GM21447 (cell line): ENCODE data around the gene LIMCH1.

Experiments used
- ATAC-seq: cut with Tn5 transposase; IDR thresholded peaks from one replicate; pipeline ENCODE4 v1.9.1; 2021; ENCODE audit not compliant: unreplicated experiment

LIMCH1 gene

GRCh38 chr4:41559940-41560516 lies 22.1 kb downstream of the LIMCH1 start:
- ATAC-seq, result no peak

DNA sequence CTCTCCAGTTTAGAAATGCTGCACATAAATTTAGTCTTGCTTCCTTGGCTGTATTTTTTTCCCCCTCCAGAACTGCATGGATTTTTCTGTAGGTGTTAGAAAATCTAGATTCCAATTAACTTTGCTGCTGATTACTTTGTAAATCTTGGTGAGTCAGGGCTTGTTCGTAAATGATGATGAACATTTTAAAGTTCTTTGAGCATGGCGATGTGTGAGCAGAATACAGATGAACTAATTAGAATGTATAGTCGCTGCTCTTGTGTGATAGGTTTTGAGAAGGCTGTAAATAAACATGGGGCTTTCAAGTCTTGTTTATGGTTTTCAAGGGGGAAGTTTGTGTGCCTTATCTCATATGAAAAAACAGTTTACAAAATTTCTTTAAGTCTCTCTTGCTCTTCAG lies 23.3 kb downstream of the LIMCH1 start:
- ATAC-seq, result no peak

DNA sequence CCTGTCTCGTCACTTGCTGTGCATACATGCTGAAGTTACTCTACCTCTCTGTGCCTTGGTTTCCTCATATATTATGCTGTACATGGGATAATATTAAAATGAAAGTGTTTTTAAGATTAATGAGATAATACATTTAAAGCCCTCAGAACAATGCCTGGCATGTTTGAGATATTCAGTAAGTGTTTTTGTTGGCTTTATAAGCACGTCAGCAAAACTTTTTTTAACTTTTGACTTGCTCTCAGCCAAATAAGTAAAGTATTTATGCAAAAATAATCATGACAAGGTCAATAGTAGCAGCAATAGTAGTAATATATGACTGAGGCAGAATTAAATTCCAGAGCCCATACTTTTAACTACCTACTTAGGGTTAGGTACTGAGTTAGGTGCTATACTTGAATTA lies 29.2 kb downstream of the LIMCH1 start:
- ATAC-seq, result no peak

GRCh38 chr4:41568363-41568762 lies 30.4 kb downstream of the LIMCH1 start:
- no peak for ATAC-seq

DNA sequence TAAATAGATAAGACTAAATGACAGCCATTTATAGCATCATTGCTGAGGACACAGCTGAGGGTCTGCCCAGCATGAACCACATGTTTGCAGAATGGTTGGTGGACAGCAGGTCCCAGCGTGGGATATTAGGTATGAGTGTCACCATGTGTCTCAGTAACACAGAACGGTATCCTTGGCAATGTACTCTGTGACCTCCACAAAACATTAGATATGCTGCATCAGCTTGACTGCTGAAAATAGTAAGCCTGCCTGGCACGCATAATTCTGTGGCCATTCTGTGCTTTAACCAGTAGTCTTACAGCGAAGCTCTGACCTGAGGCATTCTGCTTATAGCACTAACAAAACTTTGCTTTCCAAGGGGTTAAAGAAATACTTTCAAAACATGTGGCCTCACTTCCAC lies 32.0 kb downstream of the LIMCH1 start:
- no peak for ATAC-seq

DNA sequence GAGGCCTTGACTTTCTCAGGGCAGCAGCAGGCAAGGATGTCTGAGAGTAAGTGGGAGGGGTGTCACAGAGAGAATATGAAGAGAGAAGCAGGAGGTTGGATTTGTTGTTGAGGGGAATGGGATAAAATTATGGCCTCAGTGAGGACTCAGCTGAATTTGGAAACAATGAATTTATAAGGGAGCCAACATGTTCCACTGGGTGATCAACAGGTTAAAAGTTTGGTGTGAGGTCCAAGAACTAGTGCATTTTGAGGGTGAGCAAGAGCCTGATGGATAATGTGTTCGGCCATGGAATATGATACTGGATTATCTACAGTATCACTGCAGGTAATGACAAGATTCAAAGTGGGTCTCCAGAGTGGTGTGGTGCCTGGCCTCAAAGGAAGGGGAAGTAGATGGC lies 33.5 kb downstream of the LIMCH1 start:
- ATAC-seq, result no peak

GRCh38 chr4:41572516-41572915 lies 34.6 kb downstream of the LIMCH1 start:
- ATAC-seq, result no peak

- no peak for ATAC-seq
These were observed 35.0 kb downstream of the LIMCH1 start for GRCh38 chr4:41572956-41573355.

- no peak for ATAC-seq
These were observed 35.6 kb downstream of the LIMCH1 start for GRCh38 chr4:41573502-41574001.

GRCh38 chr4:41575207-41575606 lies 37.2 kb downstream of the LIMCH1 start:
- no peak for ATAC-seq

DNA sequence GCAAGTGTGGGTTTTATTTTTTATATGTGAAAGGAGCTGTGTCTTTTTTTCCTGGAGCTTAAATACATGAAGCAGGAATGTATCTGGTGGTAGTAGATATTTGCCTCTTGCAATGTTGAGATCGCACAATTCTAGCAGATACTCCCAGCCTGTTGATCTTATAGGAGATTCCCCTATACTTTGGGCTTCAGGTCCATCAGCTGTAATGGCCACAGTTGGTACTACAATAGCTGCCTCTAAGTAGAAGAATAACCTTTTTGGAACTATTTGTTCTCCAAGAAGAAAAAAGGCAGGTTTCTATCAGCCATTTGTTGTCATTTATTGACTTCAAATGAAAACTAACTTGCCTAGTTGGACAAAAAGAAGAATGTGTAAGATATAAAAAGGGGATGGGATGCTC lies 37.7 kb downstream of the LIMCH1 start:
- ATAC-seq, result no peak

DNA sequence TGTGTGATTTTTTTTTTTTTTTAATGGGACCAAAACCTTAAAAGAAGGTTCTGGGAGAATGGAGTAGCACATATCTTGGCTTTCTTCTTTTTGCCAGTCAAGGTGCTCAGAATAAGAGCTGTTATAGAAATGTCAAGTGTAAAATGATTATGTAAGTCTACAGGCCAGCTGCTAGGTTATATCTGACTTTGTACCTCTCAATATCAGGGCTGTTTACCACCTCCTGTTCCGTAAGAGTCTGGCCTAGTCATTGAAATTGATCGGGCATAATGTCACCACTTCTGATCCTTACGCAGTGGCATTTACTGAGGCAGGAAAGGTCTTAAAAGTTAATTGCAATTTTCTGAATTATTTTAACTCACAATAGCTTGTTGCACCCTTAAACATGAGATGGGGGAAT lies 41.1 kb downstream of the LIMCH1 start:
- no peak for ATAC-seq

- ATAC-seq, result no peak
These were observed 41.6 kb downstream of the LIMCH1 start for GRCh38 chr4:41579526-41579925.

GRCh38 chr4:41580007-41580406 lies 42.0 kb downstream of the LIMCH1 start:
- ATAC-seq, result no peak

GRCh38 chr4:41586675-41587225 lies 48.8 kb downstream of the LIMCH1 start:
- no peak for ATAC-seq

- no peak for ATAC-seq
These were observed 49.3 kb downstream of the LIMCH1 start for GRCh38 chr4:41587286-41587685.

DNA sequence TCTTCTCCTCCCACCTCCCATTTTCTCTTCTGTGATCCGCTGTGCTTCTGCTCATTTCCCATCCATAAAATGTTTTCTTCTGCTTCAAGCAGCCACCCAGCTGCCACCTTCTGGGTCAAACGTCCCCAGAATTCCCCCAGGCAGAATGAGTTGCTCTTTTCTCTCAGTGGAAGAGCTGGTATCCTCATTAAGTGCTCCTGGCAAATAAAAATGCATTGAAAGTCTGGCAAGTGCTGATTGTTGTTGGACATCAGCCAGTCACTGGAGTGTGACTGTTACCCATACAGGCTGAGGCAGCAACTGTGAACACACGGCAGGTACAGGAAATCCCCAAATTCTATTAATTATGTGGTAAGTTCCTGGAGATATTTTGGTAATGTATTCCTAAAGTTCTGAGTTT lies 52.6 kb downstream of the LIMCH1 start:
- no peak for ATAC-seq

DNA sequence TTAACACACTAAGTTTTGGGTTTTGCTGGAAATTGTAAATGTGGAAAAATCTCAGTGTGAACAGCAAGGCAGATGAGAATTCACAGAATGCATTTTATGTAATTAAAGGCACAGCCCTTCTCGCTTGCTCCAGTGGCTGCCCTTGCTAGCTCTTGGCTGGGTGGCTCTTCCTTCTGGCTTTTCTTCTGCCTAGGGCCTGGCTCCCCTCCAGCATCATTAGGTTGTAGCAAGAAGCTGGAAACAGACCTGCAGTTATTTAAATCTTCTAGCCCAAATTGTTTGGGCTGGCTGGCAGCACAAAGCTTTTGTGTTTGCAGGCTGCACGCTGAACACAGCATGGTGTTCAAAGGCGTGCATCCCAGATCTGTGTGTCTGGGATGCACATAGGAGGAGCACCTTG lies 56.5 kb downstream of the LIMCH1 start:
- ATAC-seq, result no peak

DNA sequence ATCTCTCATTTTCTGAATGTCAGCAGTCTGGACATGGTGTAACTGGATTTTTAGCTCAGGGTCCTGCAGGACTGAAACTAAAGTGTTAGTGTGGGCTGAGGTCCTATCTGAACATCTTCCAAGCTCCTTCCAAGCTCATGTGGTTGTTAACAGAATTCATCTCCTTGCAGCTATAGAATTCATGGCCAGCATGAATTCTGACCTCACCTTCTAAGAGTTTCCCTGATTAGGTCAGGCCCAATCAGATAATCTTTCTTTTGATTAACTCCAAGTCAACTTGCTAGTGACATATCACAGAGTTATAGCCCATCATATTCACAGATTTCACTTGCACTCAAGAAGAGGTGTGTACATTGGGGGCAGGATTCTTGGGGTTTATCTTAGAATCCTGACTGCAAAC lies 59.5 kb downstream of the LIMCH1 start:
- no peak for ATAC-seq

DNA sequence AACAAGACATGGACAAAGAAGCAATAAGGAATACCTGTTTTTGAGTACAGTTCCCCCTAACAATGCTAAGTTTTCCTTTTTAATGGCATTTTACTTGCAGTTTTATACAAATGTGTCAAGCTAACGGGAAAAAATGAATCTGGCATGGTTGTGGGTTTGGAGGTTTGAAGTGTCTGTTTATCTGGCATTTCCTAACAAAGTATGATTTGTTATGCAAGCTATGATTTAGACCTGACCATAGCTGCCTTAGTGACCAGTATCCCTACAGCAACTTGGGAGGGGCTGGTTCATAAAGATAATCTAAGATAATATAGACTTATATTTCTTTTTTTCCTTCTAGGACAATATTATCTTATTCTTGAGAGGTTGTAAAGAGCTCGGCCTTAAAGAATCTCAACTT lies 60.6 kb downstream of the LIMCH1 start:
- no peak for ATAC-seq

- no peak for ATAC-seq
These were observed 61.3 kb downstream of the LIMCH1 start for GRCh38 chr4:41599192-41599786.

- ATAC-seq, result no peak
These were observed 62.4 kb downstream of the LIMCH1 start for GRCh38 chr4:41600243-41600912.
